Medulla oblongata (tissue), 1 donor: ENCODE data around the gene CHCHD6.

Experiments used
- DNase-seq: peaks from one replicate; pipeline ENCODE4 v3.0.0-alpha.2; 2015; ENCODE audit errors: extremely low spot score

Gene CHCHD6

DNA sequence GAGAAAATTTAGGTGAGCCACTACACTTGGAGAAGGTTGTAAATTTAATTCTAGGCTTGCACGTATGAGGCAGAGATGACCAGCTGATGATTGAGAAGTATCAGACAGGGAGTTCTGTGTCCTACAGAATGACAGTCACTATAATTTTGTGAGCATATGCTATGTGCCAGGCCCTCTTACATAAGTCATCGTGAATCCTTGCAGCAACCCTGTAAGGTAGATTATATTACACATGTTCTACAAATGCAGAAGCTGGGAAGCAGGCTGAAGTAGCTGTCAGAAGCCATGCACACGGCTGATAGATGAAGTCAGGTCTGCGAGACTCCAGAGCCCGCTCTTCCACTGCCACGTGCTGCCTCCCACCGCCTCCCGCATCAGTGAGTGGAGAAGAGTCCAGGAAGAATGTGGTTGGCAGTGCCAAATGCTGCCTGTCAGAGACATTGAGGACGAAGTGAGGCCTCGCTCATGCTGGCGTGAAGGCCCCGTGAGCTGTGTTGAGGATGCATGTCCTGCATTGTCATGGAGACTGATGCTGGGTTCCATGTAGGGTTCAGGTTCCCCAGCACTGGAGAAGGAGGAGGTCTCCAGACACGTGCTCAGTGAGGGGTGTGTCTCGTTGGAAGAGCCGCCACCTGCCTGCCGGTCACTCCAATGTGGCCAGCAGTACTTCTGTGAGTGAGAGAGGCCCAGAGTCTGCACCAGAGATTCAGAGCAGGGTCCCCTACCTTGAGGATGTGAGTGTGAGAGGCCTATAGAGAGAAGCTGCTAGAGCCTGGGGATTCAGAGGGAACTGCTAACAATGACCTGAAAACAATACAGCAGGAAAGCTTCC is 155.6 kb downstream of the CHCHD6 start:
- no peak for DNase-seq

- no peak for DNase-seq
These were observed 161.7 kb downstream of the CHCHD6 start for GRCh38 chr3:126865736-126866135.

DNA sequence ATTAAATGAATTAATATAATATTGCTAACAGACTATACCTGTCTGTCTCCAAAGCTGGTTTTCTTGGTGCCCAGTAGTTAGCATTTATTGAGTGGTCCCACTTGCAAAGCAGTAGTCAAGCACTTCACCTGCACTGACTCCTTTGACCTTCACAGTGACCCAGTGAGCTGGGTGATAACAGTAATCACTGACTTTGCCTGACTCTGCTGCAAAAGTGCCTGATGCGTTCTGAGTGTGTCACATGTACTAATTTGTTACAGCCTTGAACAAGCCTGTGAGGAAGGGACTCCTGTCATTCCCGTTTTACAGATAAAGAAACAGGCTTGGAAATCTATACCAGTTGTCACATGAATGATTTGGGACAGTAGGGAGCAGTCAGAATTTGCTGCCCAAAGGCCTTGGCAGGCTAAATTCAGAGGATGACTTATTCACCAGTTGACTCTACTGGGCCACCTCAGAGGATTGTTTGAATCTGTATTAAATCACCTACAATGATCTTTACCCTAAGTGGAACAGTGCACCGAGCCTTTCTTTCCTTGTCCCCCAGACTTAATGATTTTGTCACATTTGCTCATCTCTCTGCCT is 162.2 kb downstream of the CHCHD6 start:
- no peak for DNase-seq

DNA sequence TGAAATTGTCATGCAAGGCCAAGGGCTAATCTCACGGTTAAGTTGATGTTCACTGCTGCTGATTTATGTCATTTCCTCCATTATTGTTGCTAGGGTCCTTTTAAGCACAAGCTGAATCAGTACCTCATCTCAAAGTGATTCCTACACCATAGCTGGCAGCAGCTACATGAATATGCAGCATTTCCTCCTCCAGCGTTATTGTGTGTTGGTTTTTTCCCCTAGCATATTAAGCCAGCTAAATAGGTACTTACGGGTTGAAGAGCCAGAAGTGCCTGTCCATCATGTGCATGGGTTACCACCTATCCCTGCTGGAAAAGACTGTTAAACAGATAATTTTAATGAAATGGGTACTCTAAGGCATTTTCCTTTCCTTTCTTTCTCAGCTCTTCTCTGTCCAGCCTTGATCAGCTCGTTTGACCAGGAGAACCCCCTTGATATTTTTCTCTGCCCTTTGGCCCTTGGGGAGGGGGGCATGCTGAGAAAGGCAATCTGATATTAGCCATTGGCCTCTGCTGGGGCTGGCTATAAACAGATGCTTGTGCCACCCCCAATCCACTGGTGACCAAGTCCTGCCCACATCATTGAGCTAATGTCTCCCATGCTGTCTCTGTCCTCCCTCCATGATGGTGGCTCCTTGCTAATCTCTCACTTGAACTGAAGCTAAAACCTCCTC is 163.3 kb downstream of the CHCHD6 start:
- DNase-seq = no peak

DNA sequence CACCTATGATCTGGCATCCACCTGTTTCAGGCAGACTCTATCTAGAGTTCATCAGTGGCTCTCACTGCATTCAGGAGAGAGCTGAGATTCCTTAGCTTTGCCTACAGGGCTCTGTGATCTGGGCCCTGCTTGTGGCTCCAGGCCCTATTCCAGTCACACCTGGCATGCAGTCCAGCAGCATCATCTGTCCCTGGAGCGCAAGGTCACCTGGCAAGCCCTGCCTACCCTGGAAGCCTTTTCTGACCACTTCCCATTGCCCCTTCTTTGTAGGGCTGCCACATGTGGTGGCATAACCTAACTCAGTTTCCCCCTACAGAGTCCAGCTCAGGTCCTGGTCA is 163.8 kb downstream of the CHCHD6 start:
- no peak for DNase-seq

DNA sequence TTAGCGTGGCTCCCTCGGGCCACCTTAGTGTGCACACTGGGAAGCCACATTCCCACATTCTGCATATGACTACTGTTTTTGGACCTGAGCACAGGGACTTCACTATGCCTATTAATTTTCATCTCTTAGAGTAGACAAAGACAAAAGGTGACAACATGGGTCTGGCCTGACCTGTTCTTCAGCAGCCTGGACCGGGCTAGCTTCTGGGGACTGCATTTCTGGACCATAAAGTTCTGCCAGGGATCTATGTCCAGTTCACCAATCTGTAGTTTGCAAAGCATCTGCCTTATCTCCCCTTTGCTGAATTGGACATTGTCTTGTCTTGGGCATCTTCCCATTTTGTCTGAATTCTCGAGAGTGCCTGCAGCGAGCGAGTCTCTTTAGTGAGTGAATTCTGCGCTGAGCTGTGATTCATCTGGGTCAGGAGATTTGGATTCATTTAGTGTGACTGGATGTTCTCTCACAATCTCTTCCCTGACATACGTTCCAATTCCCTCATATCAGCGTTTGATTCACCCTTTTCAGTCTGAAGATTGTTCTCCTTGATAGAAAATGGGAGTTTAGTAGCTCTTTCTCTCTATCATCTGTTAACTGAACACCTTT is 166.7 kb downstream of the CHCHD6 start:
- peak; percentile 27 for DNase-seq

DNA sequence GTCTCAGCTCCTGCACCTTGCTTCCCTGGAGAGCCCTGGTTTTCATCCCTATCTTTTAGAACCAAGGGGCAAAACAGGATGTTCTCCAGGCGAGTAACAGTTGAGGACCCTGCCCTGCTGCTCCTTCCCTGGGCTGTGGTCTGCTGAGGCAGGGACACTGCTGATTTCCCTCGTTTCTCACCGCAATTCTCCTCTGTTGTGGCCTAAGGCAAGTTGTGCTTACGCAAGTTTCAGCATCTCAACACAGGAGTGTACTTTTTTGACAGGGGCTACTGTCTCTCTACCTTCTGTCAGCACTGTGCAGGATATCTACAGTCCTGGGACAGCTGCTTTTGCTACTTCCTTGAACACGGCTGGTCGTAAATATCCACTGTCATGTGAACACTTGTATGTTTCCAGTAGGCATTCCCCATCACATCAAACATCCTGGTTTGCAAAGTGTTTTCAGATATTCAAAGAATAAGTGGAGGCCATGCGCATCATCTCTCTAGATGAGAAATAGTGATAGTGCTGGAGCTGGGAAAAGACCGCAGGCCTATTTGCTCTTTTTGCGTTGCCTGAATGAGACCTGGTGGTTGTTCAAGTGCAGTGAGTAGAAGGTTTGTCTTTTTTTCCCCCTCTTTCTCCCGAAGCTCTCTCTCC is 168.8 kb downstream of the CHCHD6 start:
- DNase-seq = no peak

DNA sequence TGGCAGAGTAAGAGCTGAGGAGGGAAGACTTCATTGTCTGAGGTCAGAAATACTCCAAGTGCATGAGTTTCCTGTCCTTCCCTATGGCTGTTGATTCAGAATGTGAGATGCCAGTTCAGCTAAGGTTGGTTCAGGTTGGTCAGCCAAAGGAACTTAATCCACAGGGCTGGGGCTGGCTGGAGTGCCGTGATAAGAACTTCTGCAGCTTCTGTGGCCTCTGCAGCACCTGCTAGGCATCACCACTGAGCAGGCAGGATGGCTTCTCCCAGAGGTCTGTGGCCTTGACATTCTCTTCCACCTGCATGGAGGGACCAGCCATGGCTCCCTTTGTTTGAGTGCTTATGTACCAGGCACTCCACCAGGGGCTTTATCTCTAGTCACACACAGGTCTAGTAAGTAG is 169.4 kb downstream of the CHCHD6 start:
- no peak for DNase-seq

DNA sequence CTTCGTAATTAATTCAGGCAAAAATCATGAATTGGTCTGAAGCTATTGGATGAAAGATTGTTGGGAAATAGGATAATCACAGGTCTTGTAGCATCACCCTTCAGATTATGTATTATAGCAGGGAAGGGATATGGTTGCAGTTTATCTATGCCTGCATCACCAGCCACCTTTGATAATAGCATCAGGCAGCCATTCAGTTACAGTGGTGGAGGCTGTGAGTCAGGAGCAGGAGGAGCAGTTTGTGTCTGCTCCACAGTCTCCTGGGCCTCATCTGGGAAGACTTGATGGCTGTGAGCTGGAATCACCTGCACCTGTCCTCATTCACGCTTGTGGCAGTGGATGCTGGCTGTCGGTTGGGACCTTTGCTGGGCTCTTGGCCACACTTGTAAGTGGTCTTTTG is 174.6 kb downstream of the CHCHD6 start:
- DNase-seq = no peak

DNA sequence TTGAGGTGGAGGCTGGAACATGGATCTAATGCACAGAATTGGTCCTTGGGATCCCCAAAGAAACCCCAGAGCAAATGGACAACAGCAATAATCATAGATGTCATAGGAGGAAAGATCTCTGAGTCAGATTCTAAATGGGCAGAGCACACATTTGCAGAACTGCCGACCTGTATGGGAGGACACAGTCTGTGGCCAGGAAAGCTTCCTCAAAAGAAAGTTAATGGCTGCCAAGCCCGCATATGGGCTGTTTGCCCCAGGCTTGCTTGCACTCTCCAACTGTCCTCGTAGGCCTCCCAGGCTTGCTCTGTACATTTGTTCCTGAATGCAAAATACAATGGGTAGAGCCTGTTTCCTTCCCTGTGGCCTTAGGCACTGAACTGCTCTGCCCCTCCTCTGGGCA is 176.9 kb downstream of the CHCHD6 start:
- DNase-seq = no peak

- DNase-seq = no peak
These were observed 177.8 kb downstream of the CHCHD6 start for GRCh38 chr3:126881861-126882260.

DNA sequence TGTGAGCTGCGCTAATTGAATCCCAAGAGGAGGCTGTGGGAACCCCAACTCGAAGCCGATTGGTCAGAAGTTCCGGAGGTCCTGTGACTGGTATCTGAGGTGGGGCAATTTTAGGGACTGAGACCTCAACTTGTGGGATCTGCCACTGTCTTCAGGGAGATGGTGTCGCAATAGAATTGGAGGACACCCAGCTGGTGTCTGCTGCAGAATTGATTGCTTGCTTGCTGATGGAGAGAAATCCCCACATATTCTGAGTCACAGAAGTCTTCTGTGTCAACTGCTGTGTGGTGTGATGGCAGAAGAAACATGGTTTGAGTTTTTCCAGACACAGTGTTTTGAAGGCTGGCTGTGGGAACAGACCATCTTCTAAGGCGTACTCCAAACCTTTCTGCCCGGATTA is 179.2 kb downstream of the CHCHD6 start:
- no peak for DNase-seq

- DNase-seq = no peak
These were observed 181.4 kb downstream of the CHCHD6 start for GRCh38 chr3:126885425-126885824.

- peak; percentile 22 for DNase-seq
These were observed 182.2 kb downstream of the CHCHD6 start for GRCh38 chr3:126886217-126886616.

- no peak for DNase-seq
These were observed 183.6 kb downstream of the CHCHD6 start for GRCh38 chr3:126887686-126888085.

DNA sequence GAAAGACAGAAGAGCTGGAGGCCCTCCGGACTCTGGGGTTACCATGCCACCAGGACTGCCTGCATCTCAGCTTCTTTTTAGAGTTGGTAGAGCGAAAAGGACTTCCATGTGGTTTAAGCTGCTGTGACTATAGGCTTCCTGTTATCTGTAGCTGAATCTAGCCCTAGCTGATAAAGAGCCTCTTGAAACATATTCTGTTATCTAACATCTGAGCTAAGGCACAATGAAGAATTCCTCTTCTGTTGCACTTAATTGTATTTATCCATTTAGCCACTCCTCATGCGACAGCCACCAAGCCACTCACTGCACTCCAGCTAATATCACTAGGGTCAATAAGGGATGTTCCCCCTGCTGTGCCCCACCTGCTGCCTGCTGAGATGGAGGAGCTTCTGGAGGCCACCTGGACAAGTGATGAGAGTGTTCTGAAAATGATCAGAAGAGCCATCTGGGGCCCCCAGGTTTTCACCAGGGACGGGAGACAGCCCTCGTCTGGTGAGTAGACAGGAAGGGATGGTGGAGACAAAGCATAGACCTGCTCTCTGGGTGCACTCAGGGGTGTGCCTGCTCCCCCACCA is 184.2 kb downstream of the CHCHD6 start:
- no peak for DNase-seq

DNA sequence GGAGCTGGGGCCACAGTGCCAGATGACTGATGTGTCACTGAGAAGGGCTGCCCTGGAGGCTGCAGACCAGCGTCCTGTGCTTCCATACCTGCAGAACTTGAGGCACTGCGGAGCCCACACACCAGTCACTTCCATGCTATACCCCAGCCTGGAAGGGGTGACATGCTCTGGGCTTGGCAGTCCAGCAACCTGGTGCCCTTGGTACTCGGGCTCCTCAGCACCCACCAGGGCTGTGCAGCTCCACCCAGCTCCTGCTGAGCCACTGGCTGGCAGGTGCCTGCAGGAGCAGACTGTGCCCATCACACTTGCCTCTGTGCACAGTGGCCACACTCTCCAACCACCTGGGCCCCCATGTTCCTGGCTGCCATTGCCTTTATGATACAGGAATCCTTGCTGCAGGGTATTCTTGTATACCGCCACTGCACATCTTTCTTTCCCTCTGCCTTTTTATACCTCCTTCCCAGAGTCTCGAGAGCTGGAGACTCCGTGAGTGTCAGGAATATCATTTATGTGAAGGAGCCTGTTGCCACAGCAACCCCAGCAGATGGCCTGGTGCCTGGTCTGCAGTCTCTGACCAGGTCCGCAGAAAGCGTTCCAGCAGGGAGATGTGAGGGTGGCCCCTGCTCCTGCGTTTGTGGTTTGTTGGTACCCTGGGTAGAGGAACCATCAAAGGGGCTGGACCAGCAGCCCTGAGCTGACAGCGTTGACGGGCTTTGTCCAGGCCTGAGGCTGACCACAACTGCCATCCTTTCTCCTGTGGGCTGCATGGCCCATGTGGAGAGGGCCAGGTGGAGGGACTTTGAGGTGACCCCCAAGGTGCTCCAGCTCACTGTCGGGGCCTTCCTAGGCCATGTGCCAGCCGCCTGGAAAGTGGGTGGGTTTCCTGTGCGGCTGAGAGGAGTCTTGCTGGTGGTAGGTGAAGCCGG is 185.5 kb downstream of the CHCHD6 start:
- no peak for DNase-seq

- no peak for DNase-seq
These were observed 187.1 kb downstream of the CHCHD6 start for GRCh38 chr3:126891141-126891540.

DNA sequence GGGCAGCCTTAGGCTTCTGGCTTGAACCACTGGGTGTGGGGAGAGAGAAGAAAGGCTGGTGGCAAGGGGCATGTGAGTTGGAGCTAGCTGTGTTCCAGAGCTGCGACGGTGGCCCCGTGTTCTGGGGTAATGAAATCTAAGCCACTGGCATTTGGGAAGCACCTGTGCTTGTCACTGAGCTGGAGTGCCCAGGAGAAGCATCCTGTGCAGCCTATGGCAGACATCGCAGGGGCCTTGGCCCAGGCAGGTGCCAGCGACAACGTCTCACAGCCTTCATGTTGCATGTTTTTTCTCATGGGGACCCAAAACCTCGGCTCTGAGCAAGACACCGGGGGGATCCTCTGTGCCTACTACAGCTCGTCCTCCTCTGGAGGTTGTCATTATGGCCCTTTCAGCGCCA is 187.8 kb downstream of the CHCHD6 start:
- no peak for DNase-seq

DNA sequence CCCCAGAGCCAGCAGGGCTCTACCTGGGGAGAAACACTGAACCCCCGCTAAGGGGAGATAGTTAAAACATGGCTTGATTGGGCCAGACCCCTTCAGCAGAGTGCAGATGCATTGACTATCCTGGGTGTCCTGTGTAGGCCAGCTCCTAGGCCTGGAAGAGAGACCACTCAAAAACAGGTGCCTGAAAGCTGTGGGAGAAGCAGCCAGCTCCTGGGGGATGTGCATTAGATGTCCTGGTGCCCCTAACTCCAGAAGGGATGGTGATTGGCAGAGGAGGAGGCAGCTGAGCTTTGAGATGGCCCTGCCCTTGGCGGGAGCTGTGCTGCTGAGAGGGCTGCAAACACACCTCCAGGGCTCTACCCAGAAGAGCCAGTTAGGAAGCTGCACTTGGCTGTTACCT is 189.6 kb downstream of the CHCHD6 start:
- no peak for DNase-seq

DNA sequence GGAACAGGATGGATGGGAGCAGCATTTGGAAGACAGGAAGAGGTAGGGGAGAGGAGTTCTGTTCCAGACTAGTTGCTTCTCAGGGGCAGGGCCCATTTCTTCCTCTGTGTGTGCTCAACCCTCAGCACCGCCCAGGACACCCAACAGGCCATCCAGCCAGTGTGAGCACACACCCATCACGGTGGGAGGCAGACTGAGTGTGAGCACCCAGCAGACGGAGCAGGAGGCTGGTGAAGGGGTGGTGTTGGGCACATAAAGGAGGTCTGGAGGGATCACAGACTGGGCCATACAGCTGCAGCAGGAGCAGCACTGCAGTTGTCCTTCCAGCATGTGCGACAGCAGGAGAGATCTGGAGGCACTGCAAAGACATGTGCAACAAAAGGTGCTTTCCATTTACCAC is 190.4 kb downstream of the CHCHD6 start:
- DNase-seq = no peak
